ENCODE measurements around the gene ABCC6. TPM values are rescaled to one million over a fixed set of nuclear protein-coding genes. Genes with fewer than 3 reads are reported as not detected.
"Not testable (repeated sequence)": the region's sequence is repeated elsewhere in the genome, so short reads cannot be mapped to it uniquely, and the experiment has no call there.

ABCC6 gene
- total RNA-seq, 2 experiments from 2014 or later = not detected

- DNase-seq (no peak), ATAC-seq (no peak)
- H3K36me3 Mint-ChIP-seq (ENCODE audit: low read depth) = no peaks in the 10 kb centered on the region
- H3K4me1 Mint-ChIP-seq (ENCODE audit: low read depth) = no peaks in the 10 kb centered on the region
- H3K9me3 Mint-ChIP-seq (ENCODE audit: insufficient read depth) = no peaks in the 10 kb centered on the region
- no peaks in the 10 kb centered on the region for H3K27me3 Mint-ChIP-seq (ENCODE audit: low read depth)
- no peak overlapping the region for H3K4me3 Mint-ChIP-seq
- POLR2A ChIA-PET = no interaction called here
- CTCF ChIA-PET = no interaction called here
- H3K27ac Mint-ChIP-seq = no peak overlapping the region
Measured at GRCh38 chr16:16151315-16151714, 72.0 kb downstream of the ABCC6 start.

- ChIA-PET CTCF (no interaction called here), POLR2A (no interaction called here)
- DNase-seq = no peak
- ATAC-seq = no peak
- H3K36me3 Mint-ChIP-seq (ENCODE audit: low read depth) = no peaks in the 10 kb centered on the region
- H3K27ac Mint-ChIP-seq = no peak overlapping the region
- no peaks in the 10 kb centered on the region for H3K4me1 Mint-ChIP-seq (ENCODE audit: low read depth)
- no peak overlapping the region for H3K4me3 Mint-ChIP-seq
- no peaks in the 10 kb centered on the region for H3K9me3 Mint-ChIP-seq (ENCODE audit: insufficient read depth)
- H3K27me3 Mint-ChIP-seq (ENCODE audit: low read depth) = no peaks in the 10 kb centered on the region
Measured at GRCh38 chr16:16150878-16151152, 72.5 kb downstream of the ABCC6 start.

GRCh38 chr16:16150117-16150877, 73.0 kb downstream of the ABCC6 start:
- Mint-ChIP-seq H3K27me3 (ENCODE audit: low read depth) (no peaks in the 10 kb centered on the region), H3K9me3 (ENCODE audit: insufficient read depth) (no peaks in the 10 kb centered on the region), H3K36me3 (ENCODE audit: low read depth) (no peaks in the 10 kb centered on the region), H3K4me1 (ENCODE audit: low read depth) (no peaks in the 10 kb centered on the region), H3K27ac (no peak overlapping the region), H3K4me3 (no peak overlapping the region)
- ATAC-seq = no peak
- no peak for DNase-seq
- CTCF ChIA-PET = no interaction called here
- POLR2A ChIA-PET = no interaction called here

GRCh38 chr16:16149710-16150116, 73.6 kb downstream of the ABCC6 start:
- ChIA-PET CTCF (no interaction called here), POLR2A (no interaction called here)
- H3K27ac Mint-ChIP-seq = no peak overlapping the region
- no peak overlapping the region for H3K4me3 Mint-ChIP-seq
- H3K4me1 Mint-ChIP-seq (ENCODE audit: low read depth) = no peaks in the 10 kb centered on the region
- ATAC-seq = no peak
- H3K27me3 Mint-ChIP-seq (ENCODE audit: low read depth) = no peaks in the 10 kb centered on the region
- H3K36me3 Mint-ChIP-seq (ENCODE audit: low read depth) = no peaks in the 10 kb centered on the region
- DNase-seq = no peak
- no peaks in the 10 kb centered on the region for H3K9me3 Mint-ChIP-seq (ENCODE audit: insufficient read depth)

- Mint-ChIP-seq H3K27me3 (ENCODE audit: low read depth) (no peaks in the 10 kb centered on the region), H3K9me3 (ENCODE audit: insufficient read depth) (no peaks in the 10 kb centered on the region), H3K36me3 (ENCODE audit: low read depth) (no peaks in the 10 kb centered on the region), H3K4me3 (no peak overlapping the region), H3K4me1 (ENCODE audit: low read depth) (no peaks in the 10 kb centered on the region), H3K27ac (no peak overlapping the region)
- POLR2A ChIA-PET = interaction anchor here (0.6 kb wide), 1 partner anchor 51 kb away, joined by 3 read pairs; no protein-coding TSS in a partner anchor
- CTCF ChIA-PET = no interaction called here
- ATAC-seq (no peak), DNase-seq (no peak)
Measured at GRCh38 chr16:16148755-16149154, 74.5 kb downstream of the ABCC6 start.

GRCh38 chr16:16148000-16148599, 75.2 kb downstream of the ABCC6 start:
- not testable (repeated sequence) for H3K9me3 Mint-ChIP-seq (ENCODE audit: insufficient read depth); ATAC-seq
- POLR2A ChIA-PET = interaction anchor here (0.6 kb wide), 1 partner anchor 50 kb away, joined by 3 read pairs; no protein-coding TSS in a partner anchor

GRCh38 chr16:16147316-16147999, 75.8 kb downstream of the ABCC6 start:
- Mint-ChIP-seq H3K27ac (peak overlapping the region; percentile 20), H3K4me1 (ENCODE audit: low read depth) (peaks cover 6% of the 10 kb centered on the region), H3K36me3 (ENCODE audit: low read depth) (peaks cover 4% of the 10 kb centered on the region), H3K4me3 (no peak overlapping the region), H3K27me3 (ENCODE audit: low read depth) (no peaks in the 10 kb centered on the region), H3K9me3 (ENCODE audit: insufficient read depth) (no peaks in the 10 kb centered on the region)
- ChIA-PET POLR2A (no interaction called here), CTCF (no interaction called here)
- DNase-seq (no peak), ATAC-seq (no peak)

More at GRCh38 chr16:16148000-16148599, 75.2 kb downstream of the ABCC6 start:
- H3K36me3 Mint-ChIP-seq (ENCODE audit: low read depth); H3K27me3 Mint-ChIP-seq (ENCODE audit: low read depth); H3K4me3 Mint-ChIP-seq; H3K4me1 Mint-ChIP-seq (ENCODE audit: low read depth); CTCF ChIA-PET; DNase-seq; H3K27ac Mint-ChIP-seq: not testable (repeated sequence)

- no peak overlapping the region for H3K4me3 Mint-ChIP-seq
- H3K27me3 Mint-ChIP-seq (ENCODE audit: low read depth) = no peaks in the 10 kb centered on the region
- H3K4me1 Mint-ChIP-seq (ENCODE audit: low read depth) = peaks cover 9% of the 10 kb centered on the region
- CTCF ChIA-PET = no interaction called here
- no peak for DNase-seq
- H3K9me3 Mint-ChIP-seq (ENCODE audit: insufficient read depth) = no peaks in the 10 kb centered on the region
- no peak for ATAC-seq
- no peak overlapping the region for H3K27ac Mint-ChIP-seq
- H3K36me3 Mint-ChIP-seq (ENCODE audit: low read depth) = peaks cover 4% of the 10 kb centered on the region
- POLR2A ChIA-PET = no interaction called here
Measured at GRCh38 chr16:16146380-16147315, 76.6 kb downstream of the ABCC6 start.

GRCh38 chr16:16145286-16145685, 78.0 kb downstream of the ABCC6 start:
- ChIA-PET CTCF (no interaction called here), POLR2A (no interaction called here)
- no peak overlapping the region for H3K4me3 Mint-ChIP-seq
- peaks cover 15% of the 10 kb centered on the region for H3K36me3 Mint-ChIP-seq (ENCODE audit: low read depth)
- no peaks in the 10 kb centered on the region for H3K27me3 Mint-ChIP-seq (ENCODE audit: low read depth)
- peaks cover 9% of the 10 kb centered on the region for H3K4me1 Mint-ChIP-seq (ENCODE audit: low read depth)
- H3K27ac Mint-ChIP-seq = no peak overlapping the region
- no peak for DNase-seq
- no peaks in the 10 kb centered on the region for H3K9me3 Mint-ChIP-seq (ENCODE audit: insufficient read depth)
- ATAC-seq = no peak

GRCh38 chr16:16144416-16144815, 78.9 kb downstream of the ABCC6 start:
- H3K4me1 Mint-ChIP-seq (ENCODE audit: low read depth) = peaks cover 9% of the 10 kb centered on the region
- DNase-seq = no peak
- no peaks in the 10 kb centered on the region for H3K27me3 Mint-ChIP-seq (ENCODE audit: low read depth)
- no peak overlapping the region for H3K4me3 Mint-ChIP-seq
- peaks cover 22% of the 10 kb centered on the region for H3K36me3 Mint-ChIP-seq (ENCODE audit: low read depth)
- no peak overlapping the region for H3K27ac Mint-ChIP-seq
- H3K9me3 Mint-ChIP-seq (ENCODE audit: insufficient read depth) = no peaks in the 10 kb centered on the region
- CTCF ChIA-PET = no interaction called here
- POLR2A ChIA-PET = no interaction called here
- no peak for ATAC-seq

GRCh38 chr16:16143931-16144330, 79.4 kb downstream of the ABCC6 start:
- H3K27ac Mint-ChIP-seq = no peak overlapping the region
- POLR2A ChIA-PET = no interaction called here
- no peaks in the 10 kb centered on the region for H3K27me3 Mint-ChIP-seq (ENCODE audit: low read depth)
- DNase-seq = no peak
- H3K9me3 Mint-ChIP-seq (ENCODE audit: insufficient read depth) = no peaks in the 10 kb centered on the region
- no peak overlapping the region for H3K4me3 Mint-ChIP-seq
- peaks cover 23% of the 10 kb centered on the region for H3K36me3 Mint-ChIP-seq (ENCODE audit: low read depth)
- peaks cover 9% of the 10 kb centered on the region for H3K4me1 Mint-ChIP-seq (ENCODE audit: low read depth)
- no peak for ATAC-seq
- CTCF ChIA-PET = no interaction called here
